NCI-H774 (cell line): ENCODE data around the gene ZBTB11.
"Not testable (repeated sequence)": the region's sequence is repeated elsewhere in the genome, so short reads cannot be mapped to it uniquely, and the experiment has no call there.

Experiments used
- DNase-seq: peaks from one replicate; lab custom pipeline; 2025; lab: John Stamatoyannopoulos, UW

Gene ZBTB11

GRCh38 chr3:101643009-101643844, 33.7 kb downstream of the ZBTB11 start:
- no peak for DNase-seq

- DNase-seq, result no peak
Measured at GRCh38 chr3:101642441-101642840, 34.5 kb downstream of the ZBTB11 start.

GRCh38 chr3:101641397-101642115, 35.4 kb downstream of the ZBTB11 start:
- not testable (repeated sequence) for DNase-seq

- no peak for DNase-seq
Measured at GRCh38 chr3:101640256-101640655, 36.7 kb downstream of the ZBTB11 start.

- DNase-seq, result no peak
Measured at GRCh38 chr3:101639280-101639963, 37.5 kb downstream of the ZBTB11 start.

- DNase-seq, result no peak
Measured at GRCh38 chr3:101638261-101638745, 38.6 kb downstream of the ZBTB11 start.

- no peak for DNase-seq
Measured at GRCh38 chr3:101637451-101637850, 39.5 kb downstream of the ZBTB11 start.

GRCh38 chr3:101635954-101636798, 40.8 kb downstream of the ZBTB11 start:
- DNase-seq, result peak; percentile 33

- DNase-seq, result no peak
Measured at GRCh38 chr3:101635345-101635744, 41.6 kb downstream of the ZBTB11 start.

GRCh38 chr3:101634591-101635196, 42.2 kb downstream of the ZBTB11 start:
- DNase-seq, result no peak

- no peak for DNase-seq
Measured at GRCh38 chr3:101633186-101633585, 43.7 kb downstream of the ZBTB11 start.

GRCh38 chr3:101632586-101632985, 44.3 kb downstream of the ZBTB11 start:
- no peak for DNase-seq

- not testable (repeated sequence) for DNase-seq
Measured at GRCh38 chr3:101631959-101632358, 45.0 kb downstream of the ZBTB11 start.

GRCh38 chr3:101631098-101631796, 45.7 kb downstream of the ZBTB11 start:
- no peak for DNase-seq

- DNase-seq, result no peak
Measured at GRCh38 chr3:101629219-101629618, 47.7 kb downstream of the ZBTB11 start.

- DNase-seq, result no peak
Measured at GRCh38 chr3:101625879-101626278, 51.1 kb downstream of the ZBTB11 start.

- no peak for DNase-seq
Measured at GRCh38 chr3:101624857-101625256, 52.1 kb downstream of the ZBTB11 start.

GRCh38 chr3:101623656-101624055, 53.3 kb downstream of the ZBTB11 start:
- DNase-seq, result no peak

GRCh38 chr3:101619734-101620133, 57.2 kb downstream of the ZBTB11 start:
- DNase-seq, result no peak

- no peak for DNase-seq
Measured at GRCh38 chr3:101618726-101619125, 58.2 kb downstream of the ZBTB11 start.

- DNase-seq, result no peak
Measured at GRCh38 chr3:101617478-101617877, 59.5 kb downstream of the ZBTB11 start.
